T-helper 1 cell treated with Interleukin-12 subunit alpha and Interleukin-12 subunit beta and Interleukin-4 antibody, amounts not matched to agents 30 μg/mL and 1 μg/mL, for 36 hours (primary cell): ENCODE data around the gene FAM107B.
"Not testable (repeated sequence)": the region's sequence is repeated elsewhere in the genome, so short reads cannot be mapped to it uniquely, and the experiment has no call there.

ENCODE experiments used
- H3K27ac Mint-ChIP-seq: one replicate; pipeline ENCODE4 v1.8.0; 2021; ENCODE audit warnings: mild to moderate bottlenecking, mixed read lengths
- H3K27me3 Mint-ChIP-seq: one replicate; pipeline ENCODE4 v1.8.0; 2021; ENCODE audit warnings: low read depth, mixed read lengths
- H3K36me3 Mint-ChIP-seq: one replicate; pipeline ENCODE4 v1.8.0; 2021; ENCODE audit warnings: low read depth, mixed read lengths
- H3K4me1 Mint-ChIP-seq: one replicate; pipeline ENCODE4 v1.8.0; 2021; ENCODE audit warnings: low read depth, mixed read lengths
- H3K4me3 Mint-ChIP-seq: one replicate; pipeline ENCODE4 v1.8.0; 2021; ENCODE audit warnings: mild to moderate bottlenecking, moderate library complexity, mixed read lengths
- H3K9me3 Mint-ChIP-seq: one replicate; pipeline ENCODE4 v1.8.0; 2021; ENCODE audit warnings: mixed read lengths

The FAM107B gene

DNA sequence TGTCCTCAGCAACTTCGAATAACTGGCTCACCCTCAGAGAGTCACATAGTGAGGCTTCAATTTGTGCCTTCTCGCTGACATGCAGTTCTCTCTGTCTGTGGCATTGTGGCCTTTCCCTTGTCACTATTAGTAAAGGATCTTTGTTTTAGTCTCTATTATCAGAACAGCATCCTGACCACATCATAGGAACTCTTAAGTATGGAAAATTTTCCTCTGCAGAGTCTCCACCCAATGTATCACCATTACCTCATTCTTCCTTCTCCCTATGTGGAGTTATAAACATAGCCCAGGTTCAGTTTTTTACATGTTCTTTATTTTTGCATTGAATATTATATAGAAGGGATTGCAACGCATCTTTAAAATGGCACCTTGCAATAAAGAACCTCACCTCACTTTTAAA is 112.9 kb downstream of the FAM107B start:
- peak overlapping the region; percentile 9 for H3K27ac Mint-ChIP-seq
- peaks cover 52% of the 10 kb centered on the region for H3K9me3 Mint-ChIP-seq
- no peaks in the 10 kb centered on the region for H3K27me3 Mint-ChIP-seq
- no peak overlapping the region for H3K4me3 Mint-ChIP-seq
- peaks cover 56% of the 10 kb centered on the region for H3K4me1 Mint-ChIP-seq
- H3K36me3 Mint-ChIP-seq = peaks cover 34% of the 10 kb centered on the region

- H3K4me3 Mint-ChIP-seq = peak overlapping the region; percentile 69
- peaks cover 42% of the 10 kb centered on the region for H3K9me3 Mint-ChIP-seq
- no peaks in the 10 kb centered on the region for H3K27me3 Mint-ChIP-seq
- peaks cover 59% of the 10 kb centered on the region for H3K4me1 Mint-ChIP-seq
- H3K36me3 Mint-ChIP-seq = peaks cover 24% of the 10 kb centered on the region
- peak overlapping the region; percentile 74 for H3K27ac Mint-ChIP-seq
These were observed 113.9 kb downstream of the FAM107B start for GRCh38 chr10:14660831-14661230.

GRCh38 chr10:14659626-14660196 is 115.0 kb downstream of the FAM107B start:
- H3K9me3 Mint-ChIP-seq = peaks cover 37% of the 10 kb centered on the region
- H3K4me3 Mint-ChIP-seq = peak overlapping the region; percentile 69
- no peaks in the 10 kb centered on the region for H3K27me3 Mint-ChIP-seq
- peaks cover 21% of the 10 kb centered on the region for H3K36me3 Mint-ChIP-seq
- H3K27ac Mint-ChIP-seq = peak overlapping the region; percentile 94
- H3K4me1 Mint-ChIP-seq = peaks cover 58% of the 10 kb centered on the region

DNA sequence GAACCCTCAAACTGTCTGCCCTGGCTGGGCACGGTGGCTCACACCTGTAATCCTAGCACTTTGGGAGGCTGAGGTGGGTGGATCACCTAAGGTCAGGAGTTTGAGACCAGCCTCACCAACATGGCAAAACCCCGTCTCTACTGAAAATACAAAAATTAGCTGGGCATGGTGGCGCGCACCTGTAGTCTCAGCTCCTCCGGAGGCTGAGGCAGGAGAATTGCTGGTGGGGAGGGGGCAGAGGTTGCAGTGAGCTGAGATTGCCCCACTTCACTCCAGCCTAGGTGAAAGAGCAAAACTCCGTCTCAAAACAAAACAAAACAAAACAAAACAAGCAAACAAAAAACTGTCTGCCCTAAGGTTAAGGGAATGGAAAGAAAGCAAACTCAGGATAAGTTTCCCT is 115.6 kb downstream of the FAM107B start:
- peak overlapping the region; percentile 94 for H3K27ac Mint-ChIP-seq
- not testable (repeated sequence) for H3K27me3 Mint-ChIP-seq
- peaks cover 63% of the 10 kb centered on the region for H3K4me1 Mint-ChIP-seq
- peaks cover 19% of the 10 kb centered on the region for H3K36me3 Mint-ChIP-seq
- peak overlapping the region; percentile 69 for H3K4me3 Mint-ChIP-seq
- peaks cover 37% of the 10 kb centered on the region for H3K9me3 Mint-ChIP-seq

GRCh38 chr10:14658331-14659127 is 116.2 kb downstream of the FAM107B start:
- H3K27me3 Mint-ChIP-seq = no peaks in the 10 kb centered on the region
- H3K4me3 Mint-ChIP-seq = peak overlapping the region; percentile 69
- H3K4me1 Mint-ChIP-seq = peaks cover 65% of the 10 kb centered on the region
- peaks cover 15% of the 10 kb centered on the region for H3K36me3 Mint-ChIP-seq
- peaks cover 33% of the 10 kb centered on the region for H3K9me3 Mint-ChIP-seq
- H3K27ac Mint-ChIP-seq = peak overlapping the region; percentile 94

DNA sequence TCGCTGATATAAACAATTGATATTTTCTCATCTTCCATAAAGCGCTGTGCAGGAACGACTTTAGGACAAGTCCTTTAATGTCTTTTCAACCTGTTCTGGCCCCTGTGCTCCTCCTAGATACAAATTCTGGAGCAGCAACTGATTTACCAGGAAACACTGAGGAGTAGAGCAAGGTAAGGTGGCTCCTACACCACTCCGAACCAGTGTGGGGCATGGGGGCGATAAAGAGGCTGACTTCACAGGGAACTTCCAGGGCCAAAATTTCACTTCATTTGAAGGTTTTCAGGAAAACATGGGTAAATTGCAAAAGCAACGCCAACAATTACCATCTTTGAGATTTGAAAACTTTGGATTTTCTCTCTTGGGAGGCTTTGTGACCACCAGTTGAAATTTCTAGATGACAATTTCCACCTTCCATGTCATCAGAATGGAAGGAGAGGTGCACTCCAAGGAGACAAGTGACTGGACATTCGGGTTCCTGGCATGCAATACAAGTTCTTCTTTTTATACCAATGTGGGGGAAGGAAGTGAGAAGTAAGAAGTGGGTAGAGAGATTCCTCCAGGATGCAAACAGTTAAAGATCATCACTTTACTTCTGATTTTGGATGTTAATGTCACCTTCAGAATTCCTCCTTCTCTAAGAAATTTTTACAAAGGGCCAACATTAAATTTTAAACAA is 118.5 kb downstream of the FAM107B start:
- Mint-ChIP-seq H3K27ac (no peak overlapping the region), H3K4me1 (peaks cover 67% of the 10 kb centered on the region), H3K4me3 (no peak overlapping the region)

DNA sequence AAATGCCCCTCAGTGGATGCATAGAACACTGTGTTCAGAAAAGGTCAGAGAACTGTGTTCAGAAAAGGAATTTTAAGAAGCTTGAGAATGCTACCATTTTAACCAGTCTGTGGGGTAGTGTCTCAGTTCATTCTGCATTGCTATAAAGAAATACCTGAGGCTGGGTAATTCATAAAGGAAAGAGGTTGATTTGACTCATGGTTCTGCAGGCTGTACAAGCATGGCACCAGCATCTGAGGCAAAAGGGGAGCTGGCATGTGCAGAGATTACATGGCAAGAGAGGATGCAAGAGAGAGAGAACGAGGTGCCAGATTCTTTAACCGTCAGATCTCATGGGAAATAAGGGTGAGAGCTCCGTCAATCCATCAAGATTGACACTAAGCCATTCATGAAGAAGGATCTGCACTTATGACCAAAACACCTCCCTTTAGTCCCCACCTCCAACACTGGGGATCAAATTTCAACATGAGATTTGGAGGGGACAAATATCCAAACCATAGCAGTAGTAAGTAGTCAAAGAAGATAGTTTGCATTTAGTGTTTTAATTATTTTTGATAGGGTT is 119.8 kb downstream of the FAM107B start:
- peaks cover 11% of the 10 kb centered on the region for H3K9me3 Mint-ChIP-seq
- peaks cover 54% of the 10 kb centered on the region for H3K4me1 Mint-ChIP-seq
- H3K4me3 Mint-ChIP-seq = no peak overlapping the region

More for the DNA sequence above, 118.5 kb downstream of the FAM107B start:
- peaks cover 19% of the 10 kb centered on the region for H3K9me3 Mint-ChIP-seq
- H3K36me3 Mint-ChIP-seq = peaks cover 14% of the 10 kb centered on the region
- H3K27me3 Mint-ChIP-seq = no peaks in the 10 kb centered on the region

DNA sequence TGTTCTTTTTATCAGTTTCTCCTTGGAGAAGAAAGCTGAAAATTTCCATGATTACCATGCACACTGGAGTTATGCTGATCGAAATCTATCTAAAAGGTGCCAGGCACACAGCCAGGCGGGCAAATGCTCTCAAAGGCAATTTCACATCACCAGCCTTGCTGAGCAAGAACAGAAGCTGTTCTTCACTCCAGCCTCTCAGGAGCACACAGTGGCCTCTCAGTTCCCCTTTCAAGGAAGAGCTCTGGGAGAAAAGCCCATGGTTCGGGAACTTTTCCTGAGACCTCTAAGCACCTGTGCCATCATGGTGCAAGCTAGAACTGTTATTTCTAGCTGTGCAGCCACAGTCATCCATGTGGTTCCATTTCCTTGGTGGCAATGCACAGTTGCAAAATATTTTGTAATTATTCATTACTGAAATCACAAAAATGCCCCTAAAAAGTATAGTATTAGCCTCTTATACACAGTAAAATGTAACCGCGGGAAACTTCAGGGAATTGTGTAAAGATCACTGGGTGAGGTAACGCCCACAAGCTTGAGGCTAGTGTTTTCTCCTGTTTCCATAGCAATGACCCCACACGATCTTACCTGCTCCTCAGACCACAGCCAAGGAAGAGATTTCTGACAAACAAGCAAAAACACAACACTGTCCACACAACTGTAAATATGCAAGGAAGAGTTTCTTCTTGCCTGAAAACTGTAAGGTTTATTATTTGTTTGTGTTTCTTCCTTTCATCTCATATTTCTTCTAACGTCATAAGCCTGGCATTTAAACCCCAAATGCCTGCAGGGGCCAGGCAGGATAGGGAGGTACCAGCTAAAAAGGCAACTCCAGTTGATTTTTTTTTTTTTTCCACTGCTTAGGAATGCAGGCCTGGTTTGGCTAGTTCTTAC is 121.2 kb downstream of the FAM107B start:
- peaks cover 5% of the 10 kb centered on the region for H3K36me3 Mint-ChIP-seq
- H3K9me3 Mint-ChIP-seq = peaks cover 8% of the 10 kb centered on the region
- peak overlapping the region; percentile 0 for H3K4me3 Mint-ChIP-seq
- H3K4me1 Mint-ChIP-seq = peaks cover 54% of the 10 kb centered on the region
- no peaks in the 10 kb centered on the region for H3K27me3 Mint-ChIP-seq
- H3K27ac Mint-ChIP-seq = peak overlapping the region; percentile 67

More for the DNA sequence above, 119.8 kb downstream of the FAM107B start:
- no peaks in the 10 kb centered on the region for H3K27me3 Mint-ChIP-seq
- H3K27ac Mint-ChIP-seq = no peak overlapping the region
- peaks cover 8% of the 10 kb centered on the region for H3K36me3 Mint-ChIP-seq

GRCh38 chr10:14652816-14653215 is 121.9 kb downstream of the FAM107B start:
- peaks cover 3% of the 10 kb centered on the region for H3K9me3 Mint-ChIP-seq
- H3K27me3 Mint-ChIP-seq = no peaks in the 10 kb centered on the region
- H3K4me1 Mint-ChIP-seq = peaks cover 55% of the 10 kb centered on the region
- peaks cover 3% of the 10 kb centered on the region for H3K36me3 Mint-ChIP-seq
- no peak overlapping the region for H3K27ac Mint-ChIP-seq
- no peak overlapping the region for H3K4me3 Mint-ChIP-seq

DNA sequence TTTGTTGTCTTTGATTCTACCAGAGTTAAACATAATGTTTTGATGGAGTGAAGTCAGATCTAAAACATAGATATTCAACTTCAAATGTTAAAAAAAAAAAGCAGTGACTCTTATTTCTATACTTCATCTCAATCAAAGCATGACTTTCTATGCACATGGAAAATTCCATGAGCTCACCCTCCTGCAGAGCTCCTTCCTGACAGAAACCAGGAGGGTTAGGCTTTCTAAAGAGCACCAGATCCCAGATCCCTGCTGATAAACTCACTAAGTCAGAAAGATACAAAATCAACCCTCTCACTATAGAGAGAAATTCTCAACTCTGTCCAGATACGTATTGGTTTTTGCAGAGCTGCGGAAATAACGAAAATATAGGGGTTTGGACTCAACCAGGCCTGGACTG is 122.6 kb downstream of the FAM107B start:
- Mint-ChIP-seq H3K27ac (peak overlapping the region; percentile 41), H3K27me3 (no peaks in the 10 kb centered on the region), H3K4me3 (no peak overlapping the region), H3K9me3 (peaks cover 3% of the 10 kb centered on the region), H3K4me1 (peaks cover 53% of the 10 kb centered on the region), H3K36me3 (peaks cover 3% of the 10 kb centered on the region)

DNA sequence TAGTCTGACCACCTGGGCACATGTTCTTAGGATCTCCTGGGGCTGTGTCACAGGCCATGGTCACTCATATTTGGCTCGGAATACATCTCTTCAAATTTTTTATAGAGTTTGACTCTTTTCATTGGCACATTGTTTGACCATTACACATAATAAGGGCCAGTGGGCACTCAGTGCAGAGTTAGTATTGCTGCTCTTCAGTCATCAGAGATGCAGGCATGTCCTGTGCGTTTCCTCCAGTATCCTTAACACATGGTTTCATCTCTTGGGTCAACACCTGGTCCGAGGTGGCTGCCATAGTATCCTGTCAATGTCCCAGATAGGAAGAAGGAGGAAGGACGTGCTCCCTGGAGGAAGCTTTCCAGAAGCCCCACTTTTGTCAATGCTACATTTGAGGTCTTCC is 125.0 kb downstream of the FAM107B start:
- Mint-ChIP-seq H3K27me3 (no peaks in the 10 kb centered on the region), H3K4me3 (no peak overlapping the region)

DNA sequence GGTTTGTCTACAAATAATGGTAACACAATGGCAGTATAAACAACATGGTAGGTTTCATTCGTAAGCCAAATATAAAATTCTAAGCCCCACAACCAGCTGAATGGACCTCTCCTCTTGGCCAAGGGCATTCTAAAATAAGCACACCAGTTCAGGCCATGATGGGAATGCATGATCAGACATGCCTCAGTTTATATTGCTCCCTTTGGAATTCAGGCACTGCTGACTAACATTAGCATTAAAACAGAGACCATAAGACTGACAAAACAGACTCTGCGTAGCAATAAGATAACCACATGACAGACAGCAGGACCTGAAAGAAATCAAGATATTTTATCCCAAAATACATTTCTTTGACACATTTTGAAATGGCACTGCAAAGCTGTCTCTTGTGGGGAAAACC is 125.8 kb downstream of the FAM107B start:
- peaks cover 56% of the 10 kb centered on the region for H3K4me1 Mint-ChIP-seq
- peaks cover 3% of the 10 kb centered on the region for H3K36me3 Mint-ChIP-seq
- H3K4me3 Mint-ChIP-seq = peak overlapping the region; percentile 76
- no peaks in the 10 kb centered on the region for H3K27me3 Mint-ChIP-seq
- H3K9me3 Mint-ChIP-seq = peaks cover 3% of the 10 kb centered on the region
- peak overlapping the region; percentile 98 for H3K27ac Mint-ChIP-seq

More for the DNA sequence above, 125.0 kb downstream of the FAM107B start:
- Mint-ChIP-seq H3K36me3 (peaks cover 3% of the 10 kb centered on the region), H3K9me3 (peaks cover 3% of the 10 kb centered on the region), H3K4me1 (peaks cover 62% of the 10 kb centered on the region), H3K27ac (peak overlapping the region; percentile 43)

GRCh38 chr10:14648005-14648765 is 126.5 kb downstream of the FAM107B start:
- H3K27me3 Mint-ChIP-seq = no peaks in the 10 kb centered on the region
- H3K4me1 Mint-ChIP-seq = peaks cover 49% of the 10 kb centered on the region
- peaks cover 3% of the 10 kb centered on the region for H3K9me3 Mint-ChIP-seq
- peaks cover 3% of the 10 kb centered on the region for H3K36me3 Mint-ChIP-seq
- H3K27ac Mint-ChIP-seq = peak overlapping the region; percentile 98
- peak overlapping the region; percentile 76 for H3K4me3 Mint-ChIP-seq
